WERI-Rb-1 (cell line): Measurements from ENCODE around the gene ABRAXAS1.

ENCODE experiments used
- DNase-seq: peaks from one replicate; pipeline ENCODE4 v3.0.0-alpha.2; 2020
- H3K27ac ChIP-seq: fragments of 250-450 bp; sonication (Bioruptor Pico); 2 replicates; pipeline ENCODE4 v1.5.1; 2020; ENCODE audit warnings: mild to moderate bottlenecking, moderate library complexity
- H3K27me3 ChIP-seq: fragments of 250-450 bp; sonication (Bioruptor Pico); 2 replicates; pipeline ENCODE4 v1.5.1; 2021; ENCODE audit warnings: mild to moderate bottlenecking, low read depth, moderate library complexity; ENCODE audit not compliant: insufficient read depth, severe bottlenecking
- H3K36me3 ChIP-seq: fragments of 250-450 bp; sonication (Bioruptor Pico); 2 replicates; pipeline ENCODE4 v1.5.1; 2020; ENCODE audit warnings: mild to moderate bottlenecking, moderate library complexity
- H3K4me3 ChIP-seq: 2 replicates; pipeline ENCODE4 v1.5.1; 2011; ENCODE audit warnings: low read depth, mild to moderate bottlenecking, control low read depth, low read length
- H3K9me3 ChIP-seq: fragments of 250-450 bp; sonication (Bioruptor Pico); 2 replicates; pipeline ENCODE4 v1.5.1; 2021; ENCODE audit warnings: mild to moderate bottlenecking, moderate library complexity; ENCODE audit not compliant: severe bottlenecking
- CTCF ChIP-seq: IDR thresholded peaks from 2 replicates; pipeline ENCODE4 v1.5.1; 2011; ENCODE audit warnings: low read depth, mild to moderate bottlenecking, control low read depth, inconsistent platforms, low read length

The ABRAXAS1 gene

GRCh38 chr4:83490876-83491450, 6.1 kb upstream of the ABRAXAS1 start:
- Histone ChIP-seq H3K36me3 (no peaks in the 10 kb centered on the region), H3K9me3 (no peaks in the 10 kb centered on the region), H3K27me3 (no peaks in the 10 kb centered on the region), H3K4me3 (no peak overlapping the region), H3K27ac (no peak overlapping the region)
- no peak for DNase-seq
- peak; percentile 61 for TF ChIP-seq CTCF

- Histone ChIP-seq H3K36me3 (no peaks in the 10 kb centered on the region), H3K27me3 (no peaks in the 10 kb centered on the region), H3K4me3 (no peak overlapping the region), H3K9me3 (no peaks in the 10 kb centered on the region), H3K27ac (no peak overlapping the region)
- 0 out of 2 replicates have a peak, but pooled peaks have one; percentile 5 for TF ChIP-seq CTCF
- peak; percentile 21 for DNase-seq
Measured at GRCh38 chr4:83489711-83490326, 4.9 kb upstream of the ABRAXAS1 start.

- no peak for DNase-seq
- Histone ChIP-seq H3K36me3 (no peaks in the 10 kb centered on the region), H3K27ac (no peak overlapping the region), H3K27me3 (no peaks in the 10 kb centered on the region), H3K9me3 (no peaks in the 10 kb centered on the region), H3K4me3 (no peak overlapping the region)
- no peak for TF ChIP-seq CTCF
Measured at GRCh38 chr4:83486457-83487129, 1.7 kb upstream of the ABRAXAS1 start.

- Histone ChIP-seq H3K4me3 (no peak overlapping the region), H3K9me3 (no peaks in the 10 kb centered on the region), H3K27ac (no peak overlapping the region), H3K27me3 (no peaks in the 10 kb centered on the region), H3K36me3 (no peaks in the 10 kb centered on the region)
- TF ChIP-seq CTCF, result no peak
- no peak for DNase-seq
Measured at GRCh38 chr4:83473966-83474365, 10.9 kb downstream of the ABRAXAS1 start.

- no peak overlapping the region for H3K4me3 ChIP-seq
- TF ChIP-seq CTCF, result no peak
- no peaks in the 10 kb centered on the region for H3K9me3 ChIP-seq
- no peaks in the 10 kb centered on the region for H3K27me3 ChIP-seq
- no peak for DNase-seq
- no peaks in the 10 kb centered on the region for H3K36me3 ChIP-seq
- H3K27ac ChIP-seq, result no peak overlapping the region
Measured at GRCh38 chr4:83473423-83473822, 11.5 kb downstream of the ABRAXAS1 start.

- Histone ChIP-seq H3K4me3 (peak overlapping the region; percentile 75), H3K27ac (peak overlapping the region; percentile 84), H3K36me3 (peaks cover 45% of the 10 kb centered on the region), H3K27me3 (no peaks in the 10 kb centered on the region), H3K9me3 (no peaks in the 10 kb centered on the region)
- TF ChIP-seq CTCF, result no peak
- DNase-seq, result no peak
Measured at GRCh38 chr4:83456184-83456501, 28.8 kb downstream of the ABRAXAS1 start.
